HG03196 (cell line): Measurements from ENCODE around the gene MYL3.

ENCODE experiments used
- ATAC-seq: cut with Tn5 transposase; IDR thresholded peaks from one replicate; pipeline ENCODE4 v1.9.1; 2021; ENCODE audit not compliant: unreplicated experiment

Gene MYL3

DNA sequence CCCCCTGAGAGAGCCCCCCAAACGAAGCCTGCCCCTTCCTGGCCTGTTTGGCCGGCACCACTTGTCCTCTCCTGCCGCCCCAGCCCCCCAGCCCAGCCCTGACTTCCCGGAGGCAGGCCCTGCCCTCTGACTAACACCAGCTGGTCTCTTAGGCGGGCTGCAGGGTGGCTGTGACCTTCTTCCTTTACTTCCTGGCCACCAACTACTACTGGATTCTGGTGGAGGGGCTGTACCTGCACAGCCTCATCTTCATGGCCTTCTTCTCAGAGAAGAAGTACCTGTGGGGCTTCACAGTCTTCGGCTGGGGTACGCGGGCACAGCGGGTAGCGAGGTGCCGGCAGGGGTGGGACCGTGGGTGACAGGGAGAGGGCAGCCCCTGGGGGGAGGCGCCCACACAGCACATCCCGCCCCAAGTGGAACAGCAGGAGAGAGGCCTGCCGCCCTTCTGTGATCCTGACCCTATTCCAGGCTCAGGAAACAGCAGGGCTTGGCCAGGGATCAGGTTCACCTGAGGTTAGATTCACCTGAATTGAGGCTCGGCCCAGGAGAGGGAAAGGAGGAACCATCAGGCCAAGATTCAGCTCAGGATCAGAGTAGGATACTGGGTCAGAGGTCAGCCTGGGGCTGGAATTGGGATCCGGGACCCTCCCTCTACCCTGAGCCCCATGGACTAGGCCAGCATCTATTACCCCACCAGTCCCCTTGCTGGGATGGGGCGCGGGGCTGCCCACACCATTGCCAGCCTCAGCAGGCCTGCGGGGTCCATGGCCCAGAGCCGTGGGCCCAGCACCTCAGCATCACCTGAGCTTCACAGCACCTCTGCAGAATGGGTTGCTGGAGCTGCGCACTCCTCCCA, 36.1 kb upstream of the MYL3 start:
- no peak for ATAC-seq

- ATAC-seq = no peak
These were observed 35.3 kb upstream of the MYL3 start for GRCh38 chr3:46898321-46899150.

DNA sequence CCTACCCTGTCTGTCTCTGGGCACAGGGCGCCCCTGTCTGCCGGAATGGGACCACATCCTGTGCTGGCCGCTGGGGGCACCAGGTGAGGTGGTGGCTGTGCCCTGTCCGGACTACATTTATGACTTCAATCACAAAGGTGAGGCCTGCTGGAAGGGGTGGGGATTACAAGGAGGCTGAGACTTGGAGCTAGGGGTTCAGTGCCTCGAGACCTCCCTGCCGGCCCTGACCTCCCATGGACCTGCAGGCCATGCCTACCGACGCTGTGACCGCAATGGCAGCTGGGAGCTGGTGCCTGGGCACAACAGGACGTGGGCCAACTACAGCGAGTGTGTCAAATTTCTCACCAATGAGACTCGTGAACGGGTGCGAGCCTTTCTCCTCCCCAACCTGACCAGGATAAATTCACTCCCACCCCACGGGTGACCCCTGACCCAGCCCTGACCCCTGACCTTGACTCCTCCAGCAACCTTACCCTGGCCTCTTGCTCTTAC, 34.6 kb upstream of the MYL3 start:
- no peak for ATAC-seq

DNA sequence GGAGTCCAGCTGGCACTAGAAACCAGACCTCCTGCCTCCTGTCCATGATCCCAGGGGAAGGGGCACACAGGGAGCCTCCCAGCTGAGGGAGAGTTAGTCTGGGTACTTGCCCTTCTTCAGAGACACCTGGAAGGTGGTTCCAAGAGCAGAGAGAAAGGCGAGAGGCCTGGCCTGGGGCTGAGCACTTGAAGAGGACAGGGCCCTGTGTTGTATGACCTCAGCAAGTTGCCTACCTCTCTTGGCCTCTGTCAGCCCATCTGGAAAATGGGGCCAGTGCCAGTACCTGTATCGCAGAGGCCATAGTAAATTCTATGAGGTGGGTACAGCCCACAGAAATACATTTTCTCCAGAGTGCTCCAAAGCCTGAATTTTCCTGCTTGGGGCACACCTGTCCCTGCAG, 33.8 kb upstream of the MYL3 start:
- ATAC-seq = no peak

DNA sequence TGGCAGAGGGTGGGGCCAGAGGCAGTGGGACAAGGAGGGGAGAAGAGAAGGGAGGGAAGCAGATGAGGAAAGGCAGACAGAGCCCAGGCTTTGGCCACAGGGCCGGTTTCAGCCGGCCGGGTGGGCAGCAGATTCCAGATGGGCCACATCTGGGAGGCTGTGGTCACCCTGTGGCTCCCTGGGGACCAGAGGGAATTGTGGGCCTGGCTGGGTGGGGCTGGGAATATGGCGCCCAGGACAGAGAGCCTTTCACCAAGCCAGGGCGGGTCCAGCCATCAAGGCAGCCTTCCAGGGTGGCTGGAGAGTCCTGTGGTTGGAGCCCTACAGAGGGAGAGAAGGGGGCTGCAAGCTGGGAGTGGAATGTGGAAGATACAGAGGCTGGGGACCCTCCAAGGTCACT, 33.1 kb upstream of the MYL3 start:
- no peak for ATAC-seq

GRCh38 chr3:46895761-46896160, 32.5 kb upstream of the MYL3 start:
- no peak for ATAC-seq

GRCh38 chr3:46895204-46895660, 32.0 kb upstream of the MYL3 start:
- ATAC-seq = no peak

DNA sequence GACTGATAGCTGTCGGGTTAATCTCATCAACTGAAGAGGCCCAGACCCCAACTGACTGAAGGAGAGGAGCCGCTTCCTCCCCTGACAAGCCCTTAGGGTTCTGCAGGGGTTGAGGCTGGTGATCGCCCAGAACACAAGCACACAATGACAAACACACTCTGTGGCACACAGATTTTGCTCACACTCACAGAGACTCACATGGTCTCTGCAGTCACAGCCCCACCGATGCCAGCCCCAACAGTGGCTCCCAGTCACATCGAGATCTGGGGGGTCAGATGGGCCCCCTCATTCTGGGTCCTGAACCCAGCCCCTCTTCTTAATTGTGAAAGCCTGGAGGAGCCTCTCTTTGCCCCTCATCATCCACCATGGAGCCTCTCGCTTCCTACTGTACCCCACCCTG, 31.0 kb upstream of the MYL3 start:
- no peak for ATAC-seq

DNA sequence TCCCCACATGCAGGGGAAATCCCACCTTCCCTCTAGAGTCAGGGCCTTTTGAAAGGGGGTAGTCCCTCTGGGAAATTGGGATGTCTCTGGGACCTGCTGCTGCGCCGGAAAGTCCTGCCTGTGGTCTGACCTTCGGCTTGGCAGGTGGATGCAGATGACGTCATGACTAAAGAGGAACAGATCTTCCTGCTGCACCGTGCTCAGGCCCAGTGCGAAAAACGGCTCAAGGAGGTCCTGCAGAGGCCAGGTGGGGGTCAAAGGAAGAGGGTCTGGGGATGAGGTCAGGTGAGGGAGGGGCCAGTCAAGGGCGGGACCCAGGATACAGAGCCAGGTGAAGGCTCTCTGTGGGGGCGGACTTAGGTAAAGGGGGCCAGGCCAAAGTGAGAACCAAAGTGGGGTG, 30.5 kb upstream of the MYL3 start:
- no peak for ATAC-seq

- no peak for ATAC-seq
These were observed 30.0 kb upstream of the MYL3 start for GRCh38 chr3:46893146-46893748.

DNA sequence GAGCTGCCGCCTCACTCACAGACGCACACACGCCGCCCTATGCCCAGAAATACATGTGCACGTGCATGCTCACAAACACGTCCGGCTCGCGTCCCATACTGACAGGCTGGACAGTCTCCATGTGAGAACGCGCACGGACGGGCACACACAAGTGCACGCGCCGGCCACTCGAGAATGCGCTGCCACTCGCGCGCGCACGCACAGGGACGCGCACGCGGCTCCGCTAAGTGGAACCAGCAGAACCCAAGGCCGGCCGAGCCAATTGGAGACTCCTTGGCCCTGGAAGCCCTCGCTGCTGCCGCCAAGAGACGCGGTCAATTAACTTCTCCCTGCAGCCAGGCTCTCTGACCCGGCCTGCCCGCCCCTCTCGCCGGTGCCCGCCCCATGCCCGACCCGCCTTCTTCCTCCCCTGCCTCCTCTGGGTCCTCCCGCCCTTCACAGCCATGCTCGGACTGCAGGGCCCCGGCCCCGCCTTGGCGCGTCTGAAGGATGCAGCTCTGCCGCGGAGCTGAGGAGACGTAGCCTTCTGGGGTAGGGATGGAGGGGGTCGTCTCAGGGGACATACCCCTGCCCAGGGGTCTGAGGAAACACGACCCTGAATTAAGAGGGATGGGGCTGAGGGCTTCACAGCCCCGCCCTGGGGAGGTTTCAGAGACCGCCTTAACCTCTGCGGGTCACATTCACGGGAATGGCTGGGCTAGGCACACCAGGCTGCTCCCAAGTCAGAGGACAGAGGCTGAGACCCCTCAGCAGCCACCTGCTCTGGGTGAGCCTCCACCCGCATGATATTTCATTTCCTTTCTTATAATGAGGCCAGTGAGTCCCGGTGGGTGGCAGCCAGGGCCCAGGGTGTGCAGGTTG, 29.3 kb upstream of the MYL3 start:
- ATAC-seq = no peak

DNA sequence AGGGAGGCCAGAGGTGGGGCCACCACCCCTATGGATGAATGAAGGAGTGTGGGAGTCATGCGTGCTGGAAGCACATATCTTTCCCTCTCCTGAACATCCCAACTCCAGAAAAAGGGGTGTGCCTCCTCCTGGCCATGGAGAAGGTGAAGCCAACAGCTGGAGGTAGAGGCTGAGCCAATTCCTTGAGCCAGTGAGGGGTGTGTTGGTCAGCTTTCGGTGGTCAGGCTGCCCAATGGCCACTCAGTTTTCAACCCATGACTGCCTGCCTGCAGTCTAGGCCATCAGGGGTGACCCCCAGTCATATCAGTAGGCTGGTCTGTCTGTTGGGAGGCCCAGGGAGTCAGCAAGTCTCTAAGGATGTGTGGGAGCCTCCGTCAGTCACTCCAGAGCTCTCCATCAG, 27.9 kb upstream of the MYL3 start:
- no peak for ATAC-seq

DNA sequence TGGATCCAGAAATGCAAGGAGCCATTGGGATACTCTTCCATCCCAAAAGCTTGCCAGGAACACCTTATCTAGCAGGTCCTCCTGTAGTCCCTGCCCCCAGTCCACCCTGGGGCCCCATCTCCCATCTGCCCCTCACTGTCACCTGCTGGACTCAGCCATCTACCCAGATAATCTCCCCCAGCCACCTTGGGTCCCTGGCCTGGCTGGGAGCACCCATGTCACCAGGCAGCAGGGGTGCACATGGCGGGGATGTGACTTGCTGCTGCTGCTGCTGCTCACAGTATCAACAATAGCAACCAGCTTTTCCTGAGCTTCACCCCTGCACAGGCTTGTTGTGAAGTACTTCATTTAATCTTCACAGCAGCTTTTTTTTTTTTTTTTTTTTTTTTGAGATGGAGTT, 26.9 kb upstream of the MYL3 start:
- ATAC-seq = no peak

DNA sequence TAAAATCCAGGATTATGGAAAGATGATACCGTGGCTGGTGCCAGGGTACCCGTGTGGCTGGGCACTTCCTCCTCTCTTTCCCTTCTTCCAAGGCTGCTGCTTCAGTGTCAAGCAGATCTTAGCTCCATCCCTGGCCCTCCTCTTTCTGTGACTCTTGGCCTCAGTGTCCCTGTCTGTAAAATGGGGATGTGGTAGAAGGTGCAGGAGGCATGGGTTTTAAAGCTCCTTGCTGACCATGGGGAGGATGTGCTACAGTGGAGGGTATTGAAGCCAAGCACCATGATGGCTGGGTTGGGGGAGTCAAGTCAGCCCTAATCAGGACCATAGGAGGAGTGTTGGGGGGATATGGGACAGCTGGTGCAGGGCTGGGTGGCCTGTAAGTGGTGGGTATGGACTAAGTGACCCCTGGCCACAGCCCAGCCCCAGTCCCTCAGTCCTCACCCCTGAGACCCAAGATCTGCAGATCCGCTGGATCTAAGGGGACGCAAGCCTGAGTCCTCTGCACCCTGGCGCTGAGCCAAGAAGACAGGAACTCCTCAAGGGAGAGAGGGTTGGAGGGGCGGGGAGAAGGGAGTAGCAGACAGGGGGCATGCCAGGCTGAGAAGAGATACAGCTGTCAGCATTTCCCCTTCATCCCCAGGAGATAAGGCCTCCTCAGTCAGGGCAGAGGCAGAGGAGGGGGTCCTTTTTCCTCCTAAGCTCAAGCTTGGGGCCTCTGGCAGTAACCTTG, 26.3 kb upstream of the MYL3 start:
- no peak for ATAC-seq

GRCh38 chr3:46888705-46889104, 25.5 kb upstream of the MYL3 start:
- ATAC-seq = no peak

DNA sequence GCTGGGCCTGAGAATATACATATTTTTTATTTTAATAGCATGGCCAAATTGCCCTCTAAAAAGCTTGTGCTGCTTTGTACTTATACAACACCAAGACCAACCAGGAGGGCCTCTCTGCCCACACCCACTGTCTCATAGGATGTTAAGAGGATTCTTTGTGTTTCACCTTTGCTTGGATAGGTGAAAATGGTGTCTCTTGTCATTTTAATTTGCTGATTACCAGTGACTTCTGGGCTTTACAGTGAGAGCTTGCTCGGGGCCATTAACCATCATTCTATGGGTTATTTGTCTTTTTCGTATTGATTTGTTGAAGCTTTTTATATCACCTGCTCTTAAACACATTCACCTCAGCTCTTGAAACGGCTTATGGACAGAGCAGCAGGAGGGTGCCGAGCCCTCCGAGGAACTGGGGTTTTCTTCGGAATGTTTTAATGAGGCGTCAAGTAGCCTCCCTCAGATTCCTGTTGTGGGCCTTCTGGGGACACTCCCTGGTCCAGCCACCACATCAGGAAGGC, 24.8 kb upstream of the MYL3 start:
- ATAC-seq = no peak

DNA sequence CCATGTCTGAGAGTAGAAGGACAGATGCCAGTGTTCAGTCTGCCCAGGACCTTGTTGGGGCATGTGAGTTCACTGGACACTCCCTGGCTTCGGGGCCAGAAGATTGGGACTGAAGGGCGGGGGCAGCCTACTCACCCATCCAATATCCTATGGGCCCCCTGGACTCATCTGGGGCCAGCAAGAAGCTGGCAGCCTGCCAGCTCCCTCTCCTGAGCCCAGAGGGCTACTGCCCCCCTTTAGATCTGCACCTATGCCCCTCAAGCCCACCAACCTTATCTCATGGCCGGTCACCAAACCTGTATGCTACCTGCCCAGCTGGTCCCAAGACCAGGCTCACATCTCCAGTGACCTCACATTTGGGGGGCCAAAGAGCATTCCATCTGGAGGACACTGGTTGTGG, 22.4 kb upstream of the MYL3 start:
- no peak for ATAC-seq

- no peak for ATAC-seq
These were observed 21.7 kb upstream of the MYL3 start for GRCh38 chr3:46884929-46885328.

DNA sequence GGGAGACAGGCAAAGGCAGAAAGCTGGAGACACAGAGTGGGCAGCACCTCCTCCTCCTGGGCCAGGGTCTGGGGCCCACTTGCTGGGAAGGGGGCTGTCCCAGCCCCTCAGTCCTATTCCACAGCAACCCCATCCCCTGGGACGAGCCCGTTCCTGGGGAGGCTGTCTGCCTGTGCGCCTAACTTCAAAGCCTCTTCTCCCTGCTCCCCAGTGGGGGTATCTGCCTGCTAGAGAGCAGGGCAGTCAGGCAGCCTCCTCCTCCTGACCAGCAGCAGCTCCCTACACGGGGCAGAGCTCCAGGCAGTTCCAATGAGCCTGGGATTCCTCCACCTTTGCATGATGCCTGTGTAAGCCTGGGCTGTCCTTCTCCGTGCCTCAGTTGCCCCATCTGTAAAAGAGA, 21.2 kb upstream of the MYL3 start:
- no peak for ATAC-seq

- no peak for ATAC-seq
These were observed 20.6 kb upstream of the MYL3 start for GRCh38 chr3:46883830-46884185.
